A204.1 (cell line): ENCODE results near the gene GYG1.

Experiments
- FAIRE-seq: peaks from 2 replicates; lab custom pipeline; 2012; peaks lifted over from hg19 to GRCh38; lab: Jason Lieb, UNC

Gene GYG1

GRCh38 chr3:149019580-149019979 lies 28.2 kb downstream of the GYG1 start:
- no peak for FAIRE-seq

- FAIRE-seq = no peak
Observed at GRCh38 chr3:149020196-149020838, 29.0 kb downstream of the GYG1 start.

DNA sequence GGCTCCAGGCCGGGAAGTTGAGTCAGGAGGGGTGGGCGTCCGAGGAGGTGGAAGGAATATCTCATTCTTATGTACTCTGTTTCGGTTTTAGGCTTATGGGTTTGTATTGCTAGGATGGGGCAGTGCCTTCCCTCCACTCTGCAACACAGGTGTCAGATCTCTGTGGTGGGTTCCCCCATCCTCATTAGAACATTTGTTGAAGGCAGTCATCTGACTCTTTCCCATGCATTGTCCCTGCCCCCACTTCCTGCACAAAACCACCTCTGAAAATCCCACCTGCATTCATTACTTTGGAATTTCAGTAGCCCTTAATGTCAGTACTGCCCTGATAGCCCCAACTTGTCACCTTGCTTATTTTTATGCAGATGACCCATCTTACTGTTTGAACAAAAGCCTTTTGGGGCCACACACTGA lies 29.5 kb downstream of the GYG1 start:
- no peak for FAIRE-seq

DNA sequence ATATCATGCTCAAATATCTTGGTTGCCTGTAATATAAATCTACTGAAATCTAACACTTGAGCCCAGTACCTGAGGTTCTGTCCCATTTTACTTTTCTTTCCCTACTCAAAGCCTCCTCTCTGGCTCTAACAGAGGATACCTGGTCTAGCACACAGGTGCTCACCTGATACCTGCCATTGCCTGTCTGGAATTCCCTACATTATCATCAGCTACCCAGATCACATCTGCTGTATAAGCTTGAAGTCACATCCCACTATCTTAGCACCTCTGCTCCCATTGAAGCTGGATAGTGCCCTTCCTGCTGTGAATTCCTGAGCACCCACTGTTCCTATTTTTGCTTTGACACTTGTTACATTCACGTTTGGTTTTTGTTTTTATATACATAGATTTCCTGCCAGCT lies 30.5 kb downstream of the GYG1 start:
- FAIRE-seq = no peak

- FAIRE-seq = no peak
Observed at GRCh38 chr3:149023951-149024350, 32.6 kb downstream of the GYG1 start.

DNA sequence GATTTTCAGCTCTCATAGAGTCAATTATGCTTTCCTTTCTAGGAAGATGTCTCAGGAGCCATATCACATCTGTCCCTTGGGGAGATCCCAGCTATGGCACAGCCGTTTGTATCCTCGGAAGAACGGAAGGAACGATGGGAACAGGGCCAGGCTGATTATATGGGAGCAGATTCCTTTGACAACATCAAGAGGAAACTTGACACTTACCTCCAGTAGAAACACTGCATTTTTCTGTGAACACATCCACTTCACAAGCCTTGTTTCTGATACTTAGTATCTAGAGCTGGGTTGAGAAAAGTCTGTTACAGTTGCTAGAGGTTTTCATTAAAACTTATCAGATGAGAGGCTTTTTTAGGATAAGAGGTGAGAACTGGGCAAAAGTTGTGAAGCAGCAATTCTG lies 35.4 kb downstream of the GYG1 start:
- no peak for FAIRE-seq

DNA sequence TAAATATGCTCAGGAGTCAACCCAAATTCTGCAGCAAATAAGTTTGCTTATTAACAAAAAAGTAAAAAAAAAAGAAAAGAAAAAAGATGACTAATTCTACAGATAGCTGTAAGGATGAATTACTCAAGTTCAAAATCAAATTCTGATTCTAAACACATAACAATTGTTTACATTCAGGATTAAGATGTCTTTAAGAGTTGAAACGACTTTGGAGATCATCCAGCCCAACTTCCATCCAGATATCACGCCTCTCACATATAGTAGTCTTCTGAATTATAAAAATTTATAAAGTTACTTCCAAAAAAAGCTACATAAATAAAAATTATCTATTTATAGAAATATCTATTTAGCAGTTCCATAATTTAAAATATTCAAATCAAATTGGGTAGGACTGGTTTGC lies 39.8 kb downstream of the GYG1 start:
- FAIRE-seq = no peak

DNA sequence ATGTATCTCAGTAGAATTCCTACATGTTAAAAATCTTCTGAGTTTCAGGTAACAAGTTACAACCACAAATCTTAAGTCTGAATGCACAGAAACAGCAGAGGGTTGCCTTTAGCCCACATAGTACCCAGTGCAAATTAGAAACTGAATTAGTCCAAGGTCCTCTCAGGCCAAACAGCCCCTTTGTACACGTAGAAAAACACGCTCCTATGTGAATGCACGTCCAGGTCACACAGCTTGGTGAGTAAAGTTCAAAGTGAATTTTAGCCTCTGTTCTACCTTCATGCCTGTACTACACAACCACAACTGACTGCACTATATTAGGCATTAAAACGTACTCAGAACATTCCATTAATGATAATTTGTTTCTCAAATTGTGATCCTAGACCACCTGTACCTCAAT lies 46.3 kb downstream of the GYG1 start:
- no peak for FAIRE-seq

DNA sequence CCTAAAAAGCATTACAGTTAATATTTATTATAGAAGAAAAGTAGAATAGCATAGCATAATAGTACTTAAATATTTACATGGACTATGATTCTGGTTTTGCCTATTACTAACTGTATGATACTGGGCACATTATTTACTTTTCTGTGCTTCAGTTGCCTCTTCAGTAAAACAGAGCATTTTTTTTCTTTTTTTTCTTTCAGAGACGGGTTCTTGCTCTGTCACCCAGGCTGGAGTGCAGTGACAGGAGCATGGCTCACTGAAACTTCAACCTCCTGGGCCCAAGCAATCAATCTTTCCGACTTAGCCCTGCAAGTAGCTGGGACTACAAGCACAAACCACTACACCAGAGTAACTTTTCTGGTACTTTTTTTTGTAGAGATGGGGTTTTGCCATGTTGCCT lies 47.0 kb downstream of the GYG1 start:
- no peak for FAIRE-seq

DNA sequence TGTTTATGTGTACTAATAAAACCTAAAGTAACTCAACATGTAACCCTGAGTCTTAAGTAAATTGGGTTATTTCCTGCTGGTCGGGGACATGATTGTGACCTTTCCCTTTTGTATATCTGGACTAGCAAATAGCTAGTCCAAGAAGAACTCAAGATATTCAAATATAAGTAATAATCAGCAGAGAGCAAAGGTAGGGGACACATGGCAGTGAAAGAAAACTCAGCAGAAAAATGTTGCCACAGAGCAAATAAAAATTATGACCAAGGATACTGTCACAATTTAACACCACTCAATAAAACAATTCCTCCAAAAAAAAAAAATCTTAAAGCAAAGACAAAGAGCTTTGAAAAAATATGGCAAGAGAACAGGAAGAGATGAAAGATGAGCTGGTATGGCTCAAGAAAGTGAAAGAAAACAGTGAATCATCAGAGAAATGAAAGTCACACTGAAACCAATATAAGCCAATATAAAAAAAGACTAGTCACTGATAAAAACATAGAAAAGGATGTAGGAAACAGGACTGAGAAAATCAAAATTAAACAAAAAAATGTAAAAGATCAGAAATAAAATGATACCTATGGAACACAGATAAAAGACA lies 51.5 kb downstream of the GYG1 start:
- FAIRE-seq = peak; percentile 54

DNA sequence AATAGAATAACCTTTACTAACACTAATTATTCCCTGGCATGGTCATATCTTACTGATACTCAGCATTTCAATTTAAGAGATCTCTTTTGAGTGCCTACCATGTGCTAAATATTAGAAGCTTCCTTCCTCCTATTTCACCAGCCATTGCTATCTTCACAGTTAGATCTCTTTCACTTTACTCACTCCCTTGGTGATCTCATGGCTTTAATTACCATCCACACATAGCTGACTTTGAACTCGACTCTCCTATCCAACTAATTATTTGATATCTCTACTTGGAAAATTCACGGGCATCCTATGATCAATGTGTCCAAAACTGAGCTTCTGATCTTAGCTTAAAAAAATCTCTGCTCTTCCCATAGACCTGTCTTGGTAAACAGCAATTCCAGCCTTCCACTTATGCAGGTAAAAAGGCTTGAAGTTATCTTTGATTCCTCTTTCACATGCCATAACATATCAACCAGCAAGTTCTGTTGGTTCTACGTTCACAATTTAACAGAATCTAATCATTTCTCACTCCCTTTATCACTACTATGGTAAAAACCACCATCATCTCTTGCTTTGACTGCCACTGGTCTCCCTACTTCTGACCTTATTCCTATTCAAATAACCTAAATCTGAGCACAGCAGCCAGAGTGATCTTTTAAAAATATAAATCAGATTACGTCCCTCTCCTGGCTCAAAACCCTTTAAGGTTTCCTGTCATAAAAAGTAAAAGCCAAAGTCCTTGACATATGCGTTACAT lies 53.2 kb downstream of the GYG1 start:
- FAIRE-seq = no peak

DNA sequence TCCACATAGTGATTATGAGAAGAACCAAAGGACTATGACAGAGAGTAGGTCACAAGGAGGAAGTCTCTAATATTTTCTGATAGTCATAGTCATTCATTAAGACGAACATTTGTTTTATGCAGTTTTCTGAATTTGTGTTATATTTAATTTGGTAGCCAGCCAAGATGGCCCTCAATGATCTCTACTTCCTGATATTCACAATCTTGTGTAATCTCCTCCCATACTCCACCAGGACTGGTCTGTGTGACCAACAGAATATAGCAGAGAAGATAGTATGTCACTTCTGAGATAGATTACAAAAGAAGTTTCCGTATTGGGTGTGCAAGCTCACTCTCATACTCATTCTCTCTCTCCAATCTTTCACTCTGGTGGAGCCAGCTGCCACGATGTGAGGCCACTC lies 64.2 kb downstream of the GYG1 start:
- FAIRE-seq = no peak

GRCh38 chr3:149058198-149058597 lies 66.9 kb downstream of the GYG1 start:
- no peak for FAIRE-seq

GRCh38 chr3:149058602-149059001 lies 67.3 kb downstream of the GYG1 start:
- no peak for FAIRE-seq

GRCh38 chr3:149061776-149062175 lies 70.4 kb downstream of the GYG1 start:
- FAIRE-seq = no peak

GRCh38 chr3:149067883-149068282 lies 76.5 kb downstream of the GYG1 start:
- FAIRE-seq = no peak
